Activated CD8-positive, alpha-beta T cell treated with anti-CD3 and anti-CD28 coated beads for 36 hours (primary cell): ENCODE results near the gene COMMD3. TPM values are rescaled to one million over a fixed set of nuclear protein-coding genes. Genes with fewer than 3 reads are reported as not detected.

ENCODE experiments used
- ATAC-seq: fragments of 200-7000 bp; cut with Tn5 transposase; one replicate; pipeline ENCODE4 v1.10.0; 2021; ENCODE audit warnings: mild to moderate bottlenecking, moderate library complexity
- CTCF ChIA-PET: fragments of 350-600 bp; sonication (Branson Sonifier 250); formaldehyde crosslinking; loops from one replicate; lab custom pipeline; 2021; ENCODE audit warnings: antibody characterized with exemption; lab: Charles Lee
- POLR2A ChIA-PET: fragments of 350-600 bp; sonication (Branson Sonifier 250); formaldehyde crosslinking; loops from one replicate; lab custom pipeline; 2021; ENCODE audit warnings: antibody characterized with exemption; lab: Charles Lee
- DNase-seq: peaks from one replicate; pipeline ENCODE4 v3.0.0-alpha.2; 2020
- H3K27ac Mint-ChIP-seq: one replicate; pipeline ENCODE4 v1.8.0; 2021; ENCODE audit warnings: mild to moderate bottlenecking, mixed read lengths
- H3K27me3 Mint-ChIP-seq: one replicate; pipeline ENCODE4 v1.8.0; 2021; ENCODE audit warnings: mixed read lengths
- H3K36me3 Mint-ChIP-seq: one replicate; pipeline ENCODE4 v1.8.0; 2021; ENCODE audit warnings: low read depth, mixed read lengths
- H3K4me1 Mint-ChIP-seq: one replicate; pipeline ENCODE4 v1.8.0; 2021; ENCODE audit warnings: low read depth, mixed read lengths
- H3K4me3 Mint-ChIP-seq: one replicate; pipeline ENCODE4 v1.8.0; 2021; ENCODE audit warnings: mild to moderate bottlenecking, moderate library complexity, mixed read lengths
- H3K9me3 Mint-ChIP-seq: one replicate; pipeline ENCODE4 v1.8.0; 2021; ENCODE audit warnings: mixed read lengths
- intact Hi-C: fragments of 100-400 bp; cut with micrococcal nuclease; formaldehyde crosslinking; loops from one replicate; pipeline ENCODE4 v1.10.0; 2022
- total RNA-seq, 2 experiments: library from RNA; stranded (reverse); gene quantifications; one replicate each; pipeline ENCODE4 v1.2.3, GENCODE V29; 2021
- TF ChIP-seq, protein P1 (sequence below): fragments of 200-600 bp; IDR thresholded peaks from one replicate; pipeline ENCODE4 v1.8.0; 2022; ENCODE audit warnings: antibody characterized with exemption, mild to moderate bottlenecking

Gene COMMD3
- total RNA-seq, 2 experiments from 2014 or later, result 64.7 to 68.7 TPM

DNA sequence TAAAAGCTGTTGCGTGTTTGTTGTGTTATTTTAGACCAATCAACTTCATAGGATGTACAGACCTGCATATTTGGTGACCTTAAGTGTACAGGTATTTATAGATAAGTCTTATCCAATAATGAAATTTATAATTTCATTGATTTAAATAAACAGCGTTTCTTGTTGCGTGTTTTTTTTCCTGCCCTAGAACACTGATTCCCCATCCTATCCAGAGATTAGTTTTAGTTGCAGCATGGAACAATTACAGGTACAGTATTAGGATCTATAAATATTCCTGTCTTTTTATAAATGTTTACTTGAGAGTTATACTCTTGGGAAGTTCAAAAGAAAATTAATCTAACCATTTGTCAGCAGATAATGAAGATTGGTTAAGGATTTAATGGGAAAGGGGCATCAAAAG, 2.6 kb downstream of the COMMD3 start:
- no peak overlapping the region for H3K27ac Mint-ChIP-seq
- no peaks in the 10 kb centered on the region for H3K9me3 Mint-ChIP-seq
- ChIA-PET CTCF (interaction anchor here (0.6 to 1.4 kb wide), 2 partner anchors 13 to 303 kb away, joined by 3 to 4 read pairs; no protein-coding TSS in a partner anchor), POLR2A (interaction anchor here (1.0 to 1.5 kb wide), 2 partner anchors 7 to 299 kb away, joined by 4 read pairs; no protein-coding TSS in a partner anchor)
- H3K4me1 Mint-ChIP-seq, result peaks cover 45% of the 10 kb centered on the region
- DNase-seq (no peak), ATAC-seq (no peak)
- intact Hi-C loops, result loop anchor here (5.0 kb wide), 2 partner anchors 66 to 91 kb away; no protein-coding TSS in a partner anchor
- peak overlapping the region; percentile 44 for H3K4me3 Mint-ChIP-seq
- peaks cover 29% of the 10 kb centered on the region for H3K27me3 Mint-ChIP-seq
- TF ChIP-seq, protein P1, sequence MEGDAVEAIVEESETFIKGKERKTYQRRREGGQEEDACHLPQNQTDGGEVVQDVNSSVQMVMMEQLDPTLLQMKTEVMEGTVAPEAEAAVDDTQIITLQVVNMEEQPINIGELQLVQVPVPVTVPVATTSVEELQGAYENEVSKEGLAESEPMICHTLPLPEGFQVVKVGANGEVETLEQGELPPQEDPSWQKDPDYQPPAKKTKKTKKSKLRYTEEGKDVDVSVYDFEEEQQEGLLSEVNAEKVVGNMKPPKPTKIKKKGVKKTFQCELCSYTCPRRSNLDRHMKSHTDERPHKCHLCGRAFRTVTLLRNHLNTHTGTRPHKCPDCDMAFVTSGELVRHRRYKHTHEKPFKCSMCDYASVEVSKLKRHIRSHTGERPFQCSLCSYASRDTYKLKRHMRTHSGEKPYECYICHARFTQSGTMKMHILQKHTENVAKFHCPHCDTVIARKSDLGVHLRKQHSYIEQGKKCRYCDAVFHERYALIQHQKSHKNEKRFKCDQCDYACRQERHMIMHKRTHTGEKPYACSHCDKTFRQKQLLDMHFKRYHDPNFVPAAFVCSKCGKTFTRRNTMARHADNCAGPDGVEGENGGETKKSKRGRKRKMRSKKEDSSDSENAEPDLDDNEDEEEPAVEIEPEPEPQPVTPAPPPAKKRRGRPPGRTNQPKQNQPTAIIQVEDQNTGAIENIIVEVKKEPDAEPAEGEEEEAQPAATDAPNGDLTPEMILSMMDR, result no peak
- H3K36me3 Mint-ChIP-seq, result peaks cover 13% of the 10 kb centered on the region

DNA sequence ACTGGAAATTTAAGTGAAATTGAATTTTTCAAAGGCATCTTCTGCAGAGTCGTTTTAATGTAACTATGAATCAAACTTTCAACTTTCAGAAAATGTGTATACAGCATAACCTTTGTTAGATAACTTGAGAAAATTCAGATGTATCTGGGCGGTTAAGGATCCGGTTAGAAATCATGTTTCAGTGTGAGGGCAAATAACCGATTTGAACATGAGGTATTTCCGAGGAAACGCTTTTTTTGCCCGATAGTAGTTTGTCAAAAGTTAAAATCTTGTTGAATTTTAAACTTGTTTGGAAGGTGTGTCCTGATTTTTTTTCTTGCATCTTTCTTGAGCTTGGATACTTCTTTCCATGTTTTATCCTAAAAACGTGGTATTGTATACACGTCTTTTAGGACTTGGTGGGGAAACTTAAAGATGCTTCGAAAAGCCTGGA, 3.4 kb downstream of the COMMD3 start:
- CTCF ChIA-PET, result interaction anchor here (0.6 to 1.4 kb wide), 4 partner anchors 12 to 304 kb away, joined by 3 to 4 read pairs (median 3); no protein-coding TSS in a partner anchor
- peaks cover 13% of the 10 kb centered on the region for H3K36me3 Mint-ChIP-seq
- intact Hi-C loops, result loop anchor here (5.0 kb wide), 2 partner anchors 67 to 92 kb away; no protein-coding TSS in a partner anchor
- peaks cover 37% of the 10 kb centered on the region for H3K27me3 Mint-ChIP-seq
- peak overlapping the region; percentile 77 for H3K4me3 Mint-ChIP-seq
- DNase-seq (no peak), ATAC-seq (no peak)
- no peaks in the 10 kb centered on the region for H3K9me3 Mint-ChIP-seq
- H3K27ac Mint-ChIP-seq, result no peak overlapping the region
- peaks cover 52% of the 10 kb centered on the region for H3K4me1 Mint-ChIP-seq
- POLR2A ChIA-PET, result no interaction called here
- TF ChIP-seq, protein P1, result no peak

DNA sequence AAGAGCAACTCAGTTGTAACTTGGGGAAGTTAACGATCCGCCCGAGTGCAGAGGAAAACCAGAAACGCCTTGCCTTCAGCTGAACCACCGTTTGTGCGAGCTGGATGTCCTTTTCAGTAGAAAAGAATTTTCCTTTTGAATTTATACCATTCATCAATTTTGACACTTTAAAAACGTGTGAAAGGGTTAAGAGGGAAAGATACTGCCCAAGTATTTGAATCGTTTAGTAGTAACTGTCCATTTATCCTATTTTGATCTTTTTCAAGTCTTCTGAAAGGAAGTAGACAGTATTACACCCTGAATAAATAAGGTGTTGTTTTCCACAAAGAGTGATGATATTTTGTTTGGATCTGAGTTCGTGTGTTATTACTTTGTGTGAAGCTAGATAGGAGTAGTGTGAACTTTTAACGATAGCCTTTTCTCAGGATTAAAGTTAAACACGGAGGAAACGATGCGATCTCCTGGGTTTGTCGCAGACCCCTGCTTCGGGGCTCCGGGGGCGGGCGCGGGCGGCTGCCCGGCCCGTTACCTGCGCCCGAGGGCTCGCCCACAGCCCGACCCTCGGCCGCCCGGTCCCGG, 3.9 kb downstream of the COMMD3 start:
- ChIA-PET POLR2A (no interaction called here), CTCF (interaction anchor here (1.0 to 1.4 kb wide), 3 partner anchors 12 to 91 kb away, joined by 3 to 4 read pairs (median 3); no protein-coding TSS in a partner anchor)
- H3K4me3 Mint-ChIP-seq, result peak overlapping the region; percentile 77
- ATAC-seq, result no peak
- no peaks in the 10 kb centered on the region for H3K9me3 Mint-ChIP-seq
- TF ChIP-seq, protein P1, result no peak
- intact Hi-C loops, result loop anchor here (5.0 kb wide), 3 partner anchors 68 to 117 kb away; no protein-coding TSS in a partner anchor
- peaks cover 36% of the 10 kb centered on the region for H3K27me3 Mint-ChIP-seq
- no peak for DNase-seq
- peaks cover 13% of the 10 kb centered on the region for H3K36me3 Mint-ChIP-seq
- H3K4me1 Mint-ChIP-seq, result peaks cover 53% of the 10 kb centered on the region
- peak overlapping the region; percentile 89 for H3K27ac Mint-ChIP-seq

DNA sequence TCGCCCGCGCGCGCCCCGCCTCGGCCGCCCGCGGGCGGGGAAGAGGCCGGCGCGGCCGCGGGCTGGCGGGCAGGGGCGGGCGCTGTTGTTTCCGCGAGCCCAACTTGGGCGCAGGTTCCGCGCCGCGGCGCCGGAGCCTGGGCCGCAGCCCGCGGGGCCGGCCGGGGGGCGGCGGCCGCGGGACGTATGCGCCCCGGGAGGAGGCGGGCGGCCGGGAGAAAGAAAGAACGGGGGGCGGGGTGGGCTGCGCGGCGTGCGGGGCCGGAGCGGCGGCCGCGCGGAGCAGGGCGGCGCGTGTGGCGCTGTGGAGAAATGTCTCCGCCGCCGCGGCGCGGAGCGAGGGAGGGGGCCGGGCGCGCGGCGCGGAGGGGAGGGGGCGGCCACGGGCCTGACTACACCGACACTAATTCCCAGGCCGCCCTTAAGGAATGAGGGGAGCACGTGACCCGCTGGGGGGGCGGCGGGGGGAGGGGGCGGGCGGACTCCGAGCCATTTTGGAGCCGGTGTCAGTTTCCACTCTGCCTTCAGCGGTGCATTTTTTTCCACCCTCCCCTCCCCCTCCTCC, 4.5 kb downstream of the COMMD3 start, which contains the start of gene BMI1:
BMI1 (plus strand) TSS at position 509 of the 565 bp plus-strand sequence. CDS start 5,351 bp downstream, outside the sequence.
- Mint-ChIP-seq H3K36me3 (peaks cover 13% of the 10 kb centered on the region), H3K9me3 (no peaks in the 10 kb centered on the region), H3K4me1 (peaks cover 49% of the 10 kb centered on the region), H3K4me3 (peak within 1 kb of the TSS; percentile 90), H3K27me3 (peaks cover 38% of the 10 kb centered on the region), H3K27ac (peak within 1 kb of the TSS; percentile 89)
- ATAC-seq, result peak; percentile 28
- DNase-seq, result peak; percentile 54
- TF ChIP-seq, protein P1, result no peak
- intact Hi-C loops, result loop anchor here (5.0 kb wide), 1 partner anchor 117 kb away; no protein-coding TSS in a partner anchor
- ChIA-PET CTCF (interaction anchor here (0.9 to 1.4 kb wide), 2 partner anchors 67 to 327 kb away, joined by 3 read pairs; no protein-coding TSS in a partner anchor), POLR2A (no interaction called here)
